Prostate gland (tissue), 2 donors: Measurements from ENCODE around the gene DCPS. TPM values are rescaled to one million over a fixed set of nuclear protein-coding genes. Genes with fewer than 3 reads are reported as not detected.

Experiments
- DNase-seq: peaks from one replicate; pipeline ENCODE4 v3.0.0-alpha.2; 2019; ENCODE audit warnings: low spot score
- H3K27ac ChIP-seq, 2 donors: fragments of 200-600 bp; sonication (generic); 2 replicates each; pipeline ENCODE4 v1.5.1; 2017 to 2019
- H3K27me3 ChIP-seq: fragments of 200-600 bp; sonication (generic); replicated peaks from 2 replicates; pipeline ENCODE4 v1.5.1; 2019; ENCODE audit not compliant: insufficient read depth
- H3K36me3 ChIP-seq, 2 donors: fragments of 200-600 bp; sonication (generic); 1 replicate in 1 of 2; 2 replicates in 1 of 2; pipeline versions ENCODE4 v1.5.1 to v1.8.1; 2017 to 2019
- H3K4me1 ChIP-seq: fragments of 200-600 bp; sonication (generic); replicated peaks from 2 replicates; pipeline ENCODE4 v1.5.1; 2019
- H3K4me3 ChIP-seq, 2 donors: fragments of 200-600 bp; sonication (generic); 2 replicates each; pipeline ENCODE4 v1.5.1; 2017 to 2019
- H3K9me3 ChIP-seq: fragments of 200-600 bp; sonication (generic); 2 replicates; pipeline ENCODE4 v1.5.1; 2017
- CTCF ChIP-seq, 4 experiments: fragments of 200-600 bp in 2 of 4; fragments of 450-650 bp in 2 of 4; sonication (generic) in 2 of 4; IDR thresholded peaks; 1 replicate in 3 of 4; 2 replicates in 1 of 4; pipeline ENCODE4 v1.5.1; 2016 to 2019; ENCODE audit warnings: antibody characterized with exemption in 4 of 4, mild to moderate bottlenecking in 2 of 4, moderate library complexity in 2 of 4
- POLR2A ChIP-seq: fragments of 450-650 bp; IDR thresholded peaks from one replicate; pipeline ENCODE4 v1.6.1; 2016; ENCODE audit warnings: antibody characterized with exemption, mild to moderate bottlenecking
- POLR2AphosphoS5 ChIP-seq: sonication (generic); formaldehyde crosslinking; IDR thresholded peaks from one replicate; pipeline ENCODE4 v1.6.1; 2017; ENCODE audit warnings: antibody characterized with exemption
- WGBS: methylation state at CpG from one replicate; pipeline ENCODE4 v1.1.5; 2018; 5-methylcytosine and 5-hydroxymethylcytosine counted together
- intact Hi-C: fragments of 100-400 bp; cut with DNase I; formaldehyde crosslinking; loops from one replicate; pipeline ENCODE4 v1.14.2; 2022
- total RNA-seq, 2 donors: library from RNA; depleted of rRNA; stranded (reverse); fragments of >200 nt; gene quantifications; one replicate each; pipeline ENCODE4 v1.1.0, GENCODE V29; 2016

Gene DCPS
- total RNA-seq, 2 donors from 2014 or later, result 12.6 to 17.5 TPM

- DNase-seq, result no peak
- intact Hi-C loops, result no loop called here
- Histone ChIP-seq H3K4me1 (no peaks in the 10 kb centered on the region), H3K9me3 (no peaks in the 10 kb centered on the region), H3K27ac (no peak overlapping the region), H3K27me3 (no peaks in the 10 kb centered on the region), H3K36me3 (no peaks in the 10 kb centered on the region), H3K4me3 (no peak overlapping the region)
- WGBS, result 89% methylated on average over 15 of the region's 15 CpGs
- TF ChIP-seq POLR2A, result no peak
- no peak for TF ChIP-seq POLR2AphosphoS5
- TF ChIP-seq CTCF (IDR thresholded peaks at IDR 0.05), result no peak
Observed at GRCh38 chr11:126337474-126338241, 33.8 kb downstream of the DCPS start.

GRCh38 chr11:126338346-126339055, 34.6 kb downstream of the DCPS start:
- Histone ChIP-seq H3K4me3 (no peak overlapping the region), H3K27ac (no peak overlapping the region), H3K36me3 (no peaks in the 10 kb centered on the region), H3K27me3 (no peaks in the 10 kb centered on the region), H3K4me1 (no peaks in the 10 kb centered on the region), H3K9me3 (no peaks in the 10 kb centered on the region)
- TF ChIP-seq POLR2AphosphoS5 (no peak), POLR2A (no peak), CTCF (IDR thresholded peaks at IDR 0.05) (no peak)
- 88% methylated on average over 7 of the region's 7 CpGs for WGBS
- intact Hi-C loops, result no loop called here
- DNase-seq, result no peak

- no peak overlapping the region for H3K27ac ChIP-seq
- H3K4me3 ChIP-seq, result no peak overlapping the region
- no peaks in the 10 kb centered on the region for H3K27me3 ChIP-seq
- DNase-seq, result no peak
- intact Hi-C loops, result no loop called here
- no peak for TF ChIP-seq POLR2A
- TF ChIP-seq CTCF (IDR thresholded peaks at IDR 0.05), result no peak
- no peak for TF ChIP-seq POLR2AphosphoS5
- H3K4me1 ChIP-seq, result no peaks in the 10 kb centered on the region
- H3K9me3 ChIP-seq, result no peaks in the 10 kb centered on the region
- WGBS, result 79% methylated on average over 15 of the region's 15 CpGs
- no peaks in the 10 kb centered on the region for H3K36me3 ChIP-seq
Observed at GRCh38 chr11:126339073-126339862, 35.4 kb downstream of the DCPS start.

- DNase-seq, result no peak
- intact Hi-C loops, result no loop called here
- no peaks in the 10 kb centered on the region for H3K9me3 ChIP-seq
- no peaks in the 10 kb centered on the region for H3K27me3 ChIP-seq
- H3K4me3 ChIP-seq, result no peak overlapping the region
- H3K27ac ChIP-seq, result no peak overlapping the region
- H3K36me3 ChIP-seq, result no peaks in the 10 kb centered on the region
- no peaks in the 10 kb centered on the region for H3K4me1 ChIP-seq
- WGBS, result 58% methylated on average over 11 of the region's 11 CpGs
- TF ChIP-seq POLR2A (no peak), CTCF (IDR thresholded peaks at IDR 0.05) (no peak), POLR2AphosphoS5 (no peak)
Observed at GRCh38 chr11:126339863-126340434, 36.1 kb downstream of the DCPS start.
